Activated CD4-positive, alpha-beta memory T cell treated with anti-CD3 and anti-CD28 coated beads for 36 hours (primary cell): ENCODE results near the gene JAG2. TPM values are rescaled to one million over a fixed set of nuclear protein-coding genes. Genes with fewer than 3 reads are reported as not detected.
A peak's percentile ranks its signal among the peaks of the same experiment; 100 is the strongest.

Source experiments
- CTCF ChIA-PET: fragments of 350-600 bp; sonication (Branson Sonifier 250); formaldehyde crosslinking; loops from one replicate; lab custom pipeline; 2021; ENCODE audit warnings: antibody characterized with exemption, inconsistent platforms; lab: Charles Lee
- POLR2A ChIA-PET: fragments of 350-600 bp; sonication (Branson Sonifier 250); formaldehyde crosslinking; loops from one replicate; lab custom pipeline; 2021; ENCODE audit warnings: antibody characterized with exemption; lab: Charles Lee
- DNase-seq: peaks from one replicate; pipeline ENCODE4 v3.0.0-alpha.2; 2020
- H3K27ac Mint-ChIP-seq: one replicate; pipeline ENCODE4 v1.8.0; 2021; ENCODE audit warnings: mixed read lengths
- H3K27me3 Mint-ChIP-seq: one replicate; pipeline ENCODE4 v1.8.0; 2021; ENCODE audit warnings: mixed read lengths
- H3K36me3 Mint-ChIP-seq: one replicate; pipeline ENCODE4 v1.8.0; 2021; ENCODE audit warnings: mixed read lengths
- H3K4me1 Mint-ChIP-seq: one replicate; pipeline ENCODE4 v1.8.0; 2021; ENCODE audit warnings: low read depth, mixed read lengths
- H3K4me3 Mint-ChIP-seq: one replicate; pipeline ENCODE4 v1.8.0; 2021; ENCODE audit warnings: mild to moderate bottlenecking, mixed read lengths
- H3K9me3 Mint-ChIP-seq: one replicate; pipeline ENCODE4 v1.8.0; 2021; ENCODE audit warnings: mixed read lengths
- intact Hi-C: fragments of 100-400 bp; cut with micrococcal nuclease; formaldehyde crosslinking; loops from one replicate; pipeline ENCODE4 v1.15.1; 2023
- total RNA-seq, 2 experiments: library from RNA; stranded (reverse); gene quantifications; one replicate each; pipeline ENCODE4 v1.2.3, GENCODE V29; 2021

JAG2 gene
- total RNA-seq, 2 experiments from 2014 or later = 1.6 to 2.4 TPM

DNA sequence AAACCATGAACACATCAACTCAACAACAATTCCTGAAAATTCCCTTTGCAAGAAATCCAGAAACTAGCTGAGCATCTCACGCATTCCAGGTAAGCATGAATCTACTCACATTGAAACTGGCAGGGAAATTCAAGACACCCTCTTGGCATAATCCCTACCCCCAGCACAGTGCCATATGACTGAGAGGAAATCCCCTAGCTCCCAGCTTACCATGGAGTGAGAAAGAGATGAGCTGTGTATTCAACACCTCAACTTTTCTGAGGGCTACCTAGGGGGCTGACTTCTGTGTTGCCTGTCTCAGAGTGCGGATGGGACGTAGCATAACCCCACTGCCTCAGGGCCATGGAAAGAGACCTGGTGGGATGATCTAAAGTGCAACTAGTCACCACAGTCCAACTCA lies 65.7 kb downstream of the JAG2 start:
- DNase-seq = no peak
- Mint-ChIP-seq H3K4me3 (no peak overlapping the region), H3K27me3 (peaks cover 23% of the 10 kb centered on the region), H3K4me1 (peaks cover 9% of the 10 kb centered on the region), H3K36me3 (no peaks in the 10 kb centered on the region), H3K9me3 (peaks cover 6% of the 10 kb centered on the region), H3K27ac (no peak overlapping the region)
- CTCF ChIA-PET = interaction anchor here (1.0 to 2.0 kb wide), 2 partner anchors 12 to 16 kb away, joined by 3 to 6 read pairs; no protein-coding TSS in a partner anchor
- POLR2A ChIA-PET = no interaction called here
- intact Hi-C loops = no loop called here

DNA sequence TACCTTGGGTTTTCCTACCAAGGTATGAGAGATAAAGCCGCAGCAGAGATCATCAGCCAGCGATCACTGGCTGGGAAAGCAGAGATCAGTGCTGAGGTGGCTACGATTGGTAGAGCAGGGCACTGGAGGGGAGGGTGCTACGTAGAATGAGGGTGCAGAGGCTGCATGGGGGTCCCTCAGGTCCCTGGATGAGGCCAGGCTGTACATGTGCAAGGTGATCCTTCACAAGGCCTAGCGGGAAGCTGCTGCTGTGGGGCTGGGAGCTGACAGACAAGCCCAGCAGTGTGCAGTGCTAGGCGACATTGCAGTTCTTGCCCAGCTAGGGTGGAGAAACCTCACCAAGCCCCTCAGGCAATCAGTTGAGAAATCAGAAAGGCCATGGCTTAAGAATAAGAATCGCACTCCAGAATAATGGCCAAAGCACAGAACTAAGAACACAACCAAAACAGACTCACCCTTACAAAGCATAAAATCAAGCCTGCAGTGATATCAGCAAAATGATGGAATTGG lies 66.2 kb downstream of the JAG2 start:
- CTCF ChIA-PET = interaction anchor here (1.0 to 2.0 kb wide), 2 partner anchors 12 to 16 kb away, joined by 3 to 6 read pairs; no protein-coding TSS in a partner anchor
- POLR2A ChIA-PET = no interaction called here
- intact Hi-C loops = no loop called here
- Mint-ChIP-seq H3K9me3 (peaks cover 6% of the 10 kb centered on the region), H3K27ac (no peak overlapping the region), H3K4me1 (peaks cover 9% of the 10 kb centered on the region), H3K27me3 (peaks cover 23% of the 10 kb centered on the region), H3K4me3 (no peak overlapping the region), H3K36me3 (no peaks in the 10 kb centered on the region)
- no peak for DNase-seq

DNA sequence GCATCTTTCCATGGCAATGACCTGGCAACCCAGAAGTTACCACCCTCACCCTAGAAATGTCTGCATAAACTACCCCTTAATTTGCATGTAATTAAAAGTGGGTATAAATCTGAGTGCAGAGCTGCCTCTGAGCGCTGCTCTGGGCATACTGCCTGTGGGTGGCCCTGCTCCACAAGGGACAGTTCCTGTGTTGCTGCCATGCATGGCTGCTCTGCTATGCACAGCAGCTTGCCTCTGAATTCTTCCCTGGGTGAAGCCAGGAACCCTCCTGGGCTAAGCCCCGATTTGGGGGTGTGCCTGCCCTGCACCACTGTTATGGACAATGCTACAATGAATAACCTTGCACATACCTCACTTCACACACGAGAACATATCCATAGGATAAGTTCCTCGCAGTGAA lies 67.7 kb downstream of the JAG2 start:
- peaks cover 19% of the 10 kb centered on the region for H3K27me3 Mint-ChIP-seq
- no peaks in the 10 kb centered on the region for H3K36me3 Mint-ChIP-seq
- DNase-seq = no peak
- H3K4me1 Mint-ChIP-seq = peaks cover 9% of the 10 kb centered on the region
- H3K9me3 Mint-ChIP-seq = peaks cover 6% of the 10 kb centered on the region
- CTCF ChIA-PET = no interaction called here
- no peak overlapping the region for H3K27ac Mint-ChIP-seq
- H3K4me3 Mint-ChIP-seq = no peak overlapping the region
- POLR2A ChIA-PET = no interaction called here
- intact Hi-C loops = no loop called here

DNA sequence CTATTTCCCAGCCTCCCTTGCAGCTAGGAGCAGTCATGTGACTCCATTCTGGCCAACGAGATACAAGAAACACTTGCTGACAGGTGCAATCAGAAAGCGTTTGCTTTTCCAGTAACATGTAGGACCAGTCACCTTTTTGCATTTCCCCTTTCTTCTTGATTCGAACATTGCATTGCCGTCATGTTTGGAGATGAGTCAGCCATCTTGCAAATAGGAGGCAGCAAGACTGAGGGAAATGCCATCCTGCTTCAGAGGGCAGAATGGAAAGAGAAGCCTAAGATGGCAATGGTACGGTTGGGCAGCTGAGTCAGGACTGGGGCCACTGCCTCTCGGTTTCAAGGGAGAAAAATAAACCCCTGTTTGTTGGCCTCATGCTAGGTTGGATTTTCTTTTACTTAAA lies 68.8 kb downstream of the JAG2 start:
- no peak overlapping the region for H3K4me3 Mint-ChIP-seq
- ChIA-PET CTCF (no interaction called here), POLR2A (no interaction called here)
- peaks cover 6% of the 10 kb centered on the region for H3K9me3 Mint-ChIP-seq
- peaks cover 15% of the 10 kb centered on the region for H3K27me3 Mint-ChIP-seq
- no peaks in the 10 kb centered on the region for H3K36me3 Mint-ChIP-seq
- no peak overlapping the region for H3K27ac Mint-ChIP-seq
- peaks cover 4% of the 10 kb centered on the region for H3K4me1 Mint-ChIP-seq
- peak; percentile 33 for DNase-seq
- intact Hi-C loops = no loop called here

DNA sequence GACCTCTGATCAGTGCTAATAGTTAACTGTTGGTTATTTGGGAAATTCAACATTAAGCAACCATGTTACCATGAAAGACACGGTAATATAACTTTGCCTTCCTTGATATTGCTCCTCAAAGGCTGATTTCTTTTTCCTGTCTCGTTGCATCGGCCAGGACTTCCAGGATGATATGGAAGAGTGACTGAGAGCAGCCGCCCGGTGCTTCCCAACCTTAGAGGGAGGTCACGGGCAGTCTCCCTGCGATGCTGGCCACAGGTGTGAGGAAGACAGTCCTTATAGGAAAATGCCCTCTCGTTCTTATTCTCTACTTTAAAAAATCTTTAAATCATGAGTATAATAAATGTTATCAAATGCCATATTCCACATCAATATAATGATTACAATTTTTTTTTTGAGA lies 70.3 kb downstream of the JAG2 start:
- H3K27me3 Mint-ChIP-seq = peaks cover 5% of the 10 kb centered on the region
- DNase-seq = no peak
- H3K9me3 Mint-ChIP-seq = peaks cover 6% of the 10 kb centered on the region
- H3K36me3 Mint-ChIP-seq = no peaks in the 10 kb centered on the region
- ChIA-PET CTCF (no interaction called here), POLR2A (no interaction called here)
- H3K4me1 Mint-ChIP-seq = peaks cover 9% of the 10 kb centered on the region
- no peak overlapping the region for H3K4me3 Mint-ChIP-seq
- H3K27ac Mint-ChIP-seq = no peak overlapping the region
- intact Hi-C loops = no loop called here

DNA sequence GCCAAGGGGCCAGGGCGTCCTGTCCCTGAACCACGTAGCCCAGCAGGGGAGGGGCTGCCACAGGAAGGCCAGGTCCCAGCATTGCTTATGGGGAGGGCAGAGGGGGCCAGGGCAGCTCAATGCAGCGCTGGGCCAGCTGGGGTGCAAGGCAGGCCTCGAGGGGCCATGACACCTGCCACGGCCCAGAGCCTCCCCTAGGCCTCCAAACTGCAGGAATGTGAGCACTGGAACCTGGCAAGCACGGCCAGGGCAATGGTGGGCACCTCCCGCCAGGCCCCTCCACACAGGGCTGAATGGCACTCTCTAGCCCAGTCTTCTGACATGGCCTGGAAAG lies 70.8 kb downstream of the JAG2 start:
- H3K36me3 Mint-ChIP-seq = no peaks in the 10 kb centered on the region
- peaks cover 4% of the 10 kb centered on the region for H3K27me3 Mint-ChIP-seq
- DNase-seq = no peak
- H3K9me3 Mint-ChIP-seq = peaks cover 6% of the 10 kb centered on the region
- peaks cover 11% of the 10 kb centered on the region for H3K4me1 Mint-ChIP-seq
- ChIA-PET POLR2A (no interaction called here), CTCF (interaction anchor here (1.1 kb wide), 1 partner anchor 254 kb away, joined by 3 read pairs; no protein-coding TSS in a partner anchor)
- no peak overlapping the region for H3K27ac Mint-ChIP-seq
- intact Hi-C loops = no loop called here
- no peak overlapping the region for H3K4me3 Mint-ChIP-seq

DNA sequence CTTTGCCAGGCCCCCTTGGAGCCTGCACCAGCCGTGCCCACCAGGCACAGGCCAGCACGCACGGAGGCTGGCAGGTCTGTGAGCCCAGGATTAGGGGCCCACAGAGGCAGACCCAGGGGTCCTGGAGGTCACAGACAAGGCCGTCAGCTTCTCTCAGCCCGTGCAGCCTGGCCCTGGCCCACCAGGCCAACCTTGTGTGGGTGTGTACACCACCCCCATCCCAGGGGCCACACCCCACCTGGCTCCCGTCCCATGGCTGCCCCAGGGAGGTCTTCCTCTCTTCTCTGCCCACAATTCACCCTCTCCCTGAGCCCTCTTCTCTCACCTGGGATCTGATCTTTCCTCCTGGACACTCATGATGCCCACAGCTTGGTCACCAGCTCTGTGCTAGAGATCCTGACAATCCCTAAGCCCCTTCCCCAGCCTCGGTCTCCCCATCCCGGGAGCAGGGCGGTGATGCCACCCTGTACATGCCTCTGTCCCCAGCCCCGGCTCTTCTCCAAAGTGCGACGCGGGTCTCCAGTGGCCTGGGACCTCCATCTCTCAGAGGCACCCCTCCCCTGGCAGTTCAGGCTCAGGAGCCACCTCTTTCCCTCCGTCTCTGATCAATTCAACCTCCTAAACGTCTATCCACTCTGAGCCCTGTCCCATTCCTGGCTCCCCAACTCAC lies 72.2 kb downstream of the JAG2 start:
- CTCF ChIA-PET = interaction anchor here (1.4 kb wide), 1 partner anchor 37 kb away, joined by 3 read pairs; no protein-coding TSS in a partner anchor
- H3K9me3 Mint-ChIP-seq = peaks cover 6% of the 10 kb centered on the region
- POLR2A ChIA-PET = no interaction called here
- H3K4me3 Mint-ChIP-seq = no peak overlapping the region
- peaks cover 2% of the 10 kb centered on the region for H3K27me3 Mint-ChIP-seq
- intact Hi-C loops = no loop called here
- no peak for DNase-seq
- peaks cover 11% of the 10 kb centered on the region for H3K4me1 Mint-ChIP-seq
- H3K36me3 Mint-ChIP-seq = no peaks in the 10 kb centered on the region
- no peak overlapping the region for H3K27ac Mint-ChIP-seq

DNA sequence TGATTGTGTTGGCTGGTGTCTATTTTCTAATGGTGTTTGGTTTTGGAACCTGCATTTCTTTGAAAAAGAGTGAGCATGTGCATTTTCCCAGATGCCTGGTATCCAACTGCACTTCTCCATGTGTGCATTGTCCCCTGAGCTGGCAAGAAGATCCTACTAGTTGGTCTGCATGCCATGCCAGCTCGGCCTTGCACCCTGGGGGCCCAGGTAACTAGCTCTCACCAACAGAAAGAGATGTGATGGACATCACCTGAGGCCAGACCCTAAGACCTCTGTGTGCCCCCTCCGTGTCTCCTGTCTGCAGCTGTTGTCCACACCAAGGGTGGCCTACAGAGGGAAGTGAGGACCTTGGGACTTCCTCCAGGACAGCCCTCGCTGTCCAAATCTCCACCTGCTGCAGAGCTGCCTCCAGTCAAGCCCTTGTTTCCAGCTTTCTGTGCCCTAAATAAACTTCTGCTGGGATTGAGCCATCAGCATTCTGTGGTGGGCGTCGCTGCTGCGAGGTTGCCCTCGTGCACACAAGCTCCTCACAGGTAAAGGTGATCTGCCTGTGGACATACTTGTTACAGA lies 73.3 kb downstream of the JAG2 start:
- peaks cover 2% of the 10 kb centered on the region for H3K27me3 Mint-ChIP-seq
- peaks cover 6% of the 10 kb centered on the region for H3K9me3 Mint-ChIP-seq
- no peak for DNase-seq
- H3K36me3 Mint-ChIP-seq = no peaks in the 10 kb centered on the region
- intact Hi-C loops = no loop called here
- ChIA-PET POLR2A (interaction anchor here (0.7 kb wide), 1 partner anchor 13 kb away, joined by 3 read pairs; no protein-coding TSS in a partner anchor), CTCF (interaction anchor here (1.4 kb wide), 3 partner anchors 34 to 73 kb away, joined by 3 to 6 read pairs (median 4); partner anchors contain the start of gene JAG2)
- H3K4me3 Mint-ChIP-seq = no peak overlapping the region
- no peak overlapping the region for H3K27ac Mint-ChIP-seq
- peaks cover 14% of the 10 kb centered on the region for H3K4me1 Mint-ChIP-seq

DNA sequence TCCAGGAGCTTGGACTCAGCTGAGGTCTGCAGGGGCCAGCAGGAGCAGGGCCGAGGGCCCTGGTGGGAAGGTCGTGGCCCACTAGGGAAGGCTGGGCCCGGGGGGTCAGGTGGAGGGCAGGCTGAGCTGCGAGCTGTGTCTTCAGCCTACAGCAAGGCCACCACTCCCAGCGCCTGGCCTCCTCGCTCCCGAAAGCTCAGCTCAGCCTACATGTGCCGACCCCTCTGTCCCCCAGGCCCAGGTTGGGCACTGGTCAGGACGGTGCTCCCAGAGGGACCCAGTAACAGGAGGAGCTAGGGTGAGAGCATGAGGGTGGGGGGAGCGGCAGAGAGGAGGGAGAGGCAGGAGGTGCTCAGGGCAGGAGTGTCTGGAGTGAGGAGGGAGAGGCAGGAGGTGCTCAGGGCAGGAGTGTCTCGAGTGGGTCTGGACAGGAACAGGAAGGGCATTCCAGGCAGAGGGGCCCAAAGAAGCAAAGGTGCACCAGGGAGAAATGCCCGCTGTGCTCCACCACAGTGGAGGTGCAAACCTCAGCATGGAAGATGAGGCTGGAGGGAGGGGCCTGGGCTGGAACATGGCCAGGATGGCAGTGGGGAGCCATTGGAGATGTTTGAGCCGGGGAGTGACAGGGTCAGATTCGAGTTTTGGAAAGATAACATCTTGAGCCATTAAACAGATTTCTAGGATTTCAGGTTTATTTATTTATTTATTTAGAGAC lies 74.2 kb downstream of the JAG2 start:
- Mint-ChIP-seq H3K27ac (peak overlapping the region; percentile 74), H3K36me3 (no peaks in the 10 kb centered on the region), H3K4me1 (peaks cover 10% of the 10 kb centered on the region), H3K27me3 (peaks cover 2% of the 10 kb centered on the region), H3K4me3 (peak overlapping the region; percentile 71), H3K9me3 (peaks cover 3% of the 10 kb centered on the region)
- POLR2A ChIA-PET = interaction anchor here (0.7 to 0.9 kb wide), 2 partner anchors 12 to 31 kb away, joined by 3 read pairs; no protein-coding TSS in a partner anchor
- intact Hi-C loops = loop anchor here (5.0 kb wide), 3 partner anchors 78 to 208 kb away; partner anchors contain the start of gene BRF1
- CTCF ChIA-PET = interaction anchor here (1.1 to 1.4 kb wide), 3 partner anchors 33 to 75 kb away, joined by 3 to 6 read pairs (median 4); partner anchors contain the start of gene JAG2
- no peak for DNase-seq

DNA sequence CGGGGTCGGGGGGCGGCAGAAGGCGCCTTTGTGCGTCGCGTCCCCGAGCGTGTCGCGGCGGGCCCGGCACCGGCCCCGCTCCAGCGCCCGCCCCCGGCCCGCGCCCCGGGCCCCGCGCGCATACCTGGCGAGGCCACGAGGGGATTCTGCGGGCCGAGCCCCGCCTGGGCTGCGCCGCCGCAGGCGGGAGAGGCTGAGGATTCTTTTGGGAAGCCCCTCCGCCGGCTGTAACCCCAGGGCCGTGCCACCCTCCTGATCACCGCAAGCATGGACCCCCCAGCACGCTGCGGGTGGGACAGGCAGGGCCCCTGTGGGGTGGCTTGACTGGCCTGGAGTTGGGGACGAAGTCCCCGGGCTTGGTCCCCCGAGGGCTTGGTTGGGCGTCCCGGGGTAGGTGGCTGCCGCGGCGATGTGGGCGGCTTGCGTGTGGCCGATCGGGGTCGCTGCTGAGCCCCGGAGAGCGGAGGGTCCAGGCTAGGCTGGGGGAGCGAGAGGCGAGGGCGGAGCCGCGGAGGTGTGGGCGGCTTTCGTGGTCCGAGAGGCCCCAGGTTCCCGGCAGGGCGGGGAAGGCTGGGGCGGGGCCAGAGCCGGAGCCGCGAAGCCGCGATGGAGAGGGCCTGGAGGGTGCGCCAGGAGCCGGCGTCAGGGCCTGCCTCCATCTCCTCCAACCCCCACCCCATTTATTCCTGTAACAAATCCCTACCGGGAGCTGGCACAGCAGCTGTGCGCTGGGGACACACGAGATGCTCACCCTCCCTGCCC lies 75.0 kb downstream of the JAG2 start:
- intact Hi-C loops = loop anchor here (5.0 kb wide), 3 partner anchors 79 to 209 kb away; partner anchors contain the start of gene BRF1
- Mint-ChIP-seq H3K27ac (peak overlapping the region; percentile 74), H3K9me3 (no peaks in the 10 kb centered on the region), H3K4me3 (peak overlapping the region; percentile 71), H3K27me3 (no peaks in the 10 kb centered on the region), H3K4me1 (peaks cover 10% of the 10 kb centered on the region), H3K36me3 (no peaks in the 10 kb centered on the region)
- ChIA-PET CTCF (interaction anchor here (1.0 to 9.6 kb wide), 5 partner anchors 31 to 259 kb away, joined by 3 to 179 read pairs (median 3); partner anchors contain the start of gene GPR132), POLR2A (interaction anchor here (0.9 kb wide), 1 partner anchor 30 kb away, joined by 3 read pairs; no protein-coding TSS in a partner anchor)
- DNase-seq = peak; percentile 87

DNA sequence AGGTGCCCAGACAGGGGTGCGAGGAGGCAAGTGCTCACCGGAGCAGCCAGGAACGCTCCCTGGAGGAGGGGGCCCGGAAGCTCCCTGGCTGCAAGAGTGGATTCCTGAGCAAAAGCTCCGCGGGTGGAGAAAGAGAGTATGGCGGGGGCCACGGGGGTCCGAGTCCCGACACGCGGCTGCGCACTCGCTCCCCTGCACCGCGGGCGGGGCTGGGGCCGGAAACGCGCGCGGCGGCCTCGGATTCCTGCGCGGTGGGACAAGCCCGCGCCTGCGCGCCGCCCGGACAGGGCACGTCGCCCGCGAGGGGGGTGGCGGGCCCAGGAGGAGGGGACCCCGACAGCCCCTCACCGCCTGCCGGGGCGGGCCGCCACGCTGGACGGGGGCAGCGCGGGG lies 75.5 kb downstream of the JAG2 start:
- DNase-seq = peak; percentile 70
- H3K9me3 Mint-ChIP-seq = no peaks in the 10 kb centered on the region
- peak overlapping the region; percentile 80 for H3K27ac Mint-ChIP-seq
- POLR2A ChIA-PET = no interaction called here
- CTCF ChIA-PET = interaction anchor here (1.0 to 9.6 kb wide), 3 partner anchors 31 to 259 kb away, joined by 3 to 179 read pairs (median 3); partner anchors contain the start of gene GPR132
- H3K4me3 Mint-ChIP-seq = peak overlapping the region; percentile 75
- no peaks in the 10 kb centered on the region for H3K36me3 Mint-ChIP-seq
- intact Hi-C loops = loop anchor here (5.0 kb wide), 3 partner anchors 79 to 209 kb away; partner anchors contain the start of gene BRF1
- H3K27me3 Mint-ChIP-seq = no peaks in the 10 kb centered on the region
- H3K4me1 Mint-ChIP-seq = peaks cover 12% of the 10 kb centered on the region
